Measurements from ENCODE around the gene RHBG.

Gene RHBG

GRCh38 chr1:156409439-156409838 lies 40.4 kb downstream of the RHBG start:
- DNase-seq: no peak

GRCh38 chr1:156410238-156410637 lies 41.2 kb downstream of the RHBG start:
- no peak for DNase-seq

- DNase-seq: no peak
Observed at GRCh38 chr1:156410740-156411139, 41.7 kb downstream of the RHBG start.

- no peak for DNase-seq
Observed at GRCh38 chr1:156412653-156413321, 43.8 kb downstream of the RHBG start.

GRCh38 chr1:156413391-156414246 lies 44.6 kb downstream of the RHBG start:
- no peak for DNase-seq

- DNase-seq: no peak
Observed at GRCh38 chr1:156414461-156415064, 45.6 kb downstream of the RHBG start.

GRCh38 chr1:156416993-156417392 lies 48.0 kb downstream of the RHBG start:
- no peak for DNase-seq

GRCh38 chr1:156417401-156418020 lies 48.5 kb downstream of the RHBG start:
- DNase-seq: no peak

GRCh38 chr1:156418416-156419070 lies 49.5 kb downstream of the RHBG start:
- DNase-seq: no peak

- no peak for DNase-seq
Observed at GRCh38 chr1:156419854-156420204, 50.8 kb downstream of the RHBG start.

GRCh38 chr1:156420205-156421061 lies 51.4 kb downstream of the RHBG start:
- DNase-seq: peak; percentile 58

- peak; percentile 74 for DNase-seq
Observed at GRCh38 chr1:156421062-156421938, 52.3 kb downstream of the RHBG start.

- no peak for DNase-seq
Observed at GRCh38 chr1:156421939-156422601, 53.1 kb downstream of the RHBG start.

- DNase-seq: no peak
Observed at GRCh38 chr1:156422602-156423091, 53.6 kb downstream of the RHBG start.

- DNase-seq: no peak
Observed at GRCh38 chr1:156423422-156424352, 54.7 kb downstream of the RHBG start.

GRCh38 chr1:156424806-156425432 lies 55.9 kb downstream of the RHBG start:
- no peak for DNase-seq

- no peak for DNase-seq
Observed at GRCh38 chr1:156425943-156426342, 56.9 kb downstream of the RHBG start.

GRCh38 chr1:156427957-156428356 lies 58.9 kb downstream of the RHBG start:
- DNase-seq: no peak

All from activated naive CD4-positive, alpha-beta T cell treated with Interleukin-2 at 50 U/mL for 16 hours (primary cell).